HG03378 (cell line): ENCODE measurements around the gene ZNF20.
A peak's percentile ranks its signal among the peaks of the same experiment; 100 is the strongest.

ENCODE experiments used
- ATAC-seq: cut with Tn5 transposase; IDR thresholded peaks from one replicate; pipeline ENCODE4 v1.9.1; 2021; ENCODE audit warnings: mild to moderate bottlenecking, moderate library complexity; ENCODE audit not compliant: unreplicated experiment

The ZNF20 gene

DNA sequence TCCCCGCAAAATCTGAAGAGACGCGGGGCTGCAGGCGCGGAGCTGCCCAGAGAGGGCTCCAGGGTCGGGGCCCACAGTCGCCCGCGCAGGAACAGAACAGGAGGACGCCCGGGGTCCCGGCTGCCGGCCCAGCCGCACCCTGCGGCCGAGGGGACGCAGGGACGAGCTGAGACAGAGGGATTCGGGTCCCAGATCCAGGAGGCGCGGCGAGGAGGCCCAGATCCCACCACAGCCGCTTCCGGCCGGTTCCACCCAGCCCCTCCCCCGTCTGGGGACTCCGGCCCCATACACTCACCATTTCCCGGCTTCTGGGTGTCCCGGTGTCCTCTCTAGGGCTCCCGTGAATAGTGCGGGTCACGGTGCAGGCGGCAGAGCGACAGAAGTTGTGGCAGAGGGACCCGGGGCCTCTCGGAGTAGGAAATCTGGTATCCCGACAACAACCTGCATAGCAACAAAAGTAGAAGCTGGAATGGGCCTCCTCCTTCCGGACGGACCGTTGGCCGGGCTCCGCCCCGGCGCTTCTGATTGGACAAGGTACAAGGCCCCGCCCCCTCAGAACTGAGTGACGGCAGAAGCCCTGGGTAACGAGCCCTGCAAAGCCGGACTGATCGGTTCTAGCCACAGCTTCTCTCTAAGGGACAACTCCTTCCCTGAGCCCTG is at the start of gene ZNF20:
Gene ZNF20 (minus strand): TSS at position 466 of the 660 bp plus-strand sequence. CDS start 168 bp downstream, at position 298.
- peak; percentile 67 for ATAC-seq

DNA sequence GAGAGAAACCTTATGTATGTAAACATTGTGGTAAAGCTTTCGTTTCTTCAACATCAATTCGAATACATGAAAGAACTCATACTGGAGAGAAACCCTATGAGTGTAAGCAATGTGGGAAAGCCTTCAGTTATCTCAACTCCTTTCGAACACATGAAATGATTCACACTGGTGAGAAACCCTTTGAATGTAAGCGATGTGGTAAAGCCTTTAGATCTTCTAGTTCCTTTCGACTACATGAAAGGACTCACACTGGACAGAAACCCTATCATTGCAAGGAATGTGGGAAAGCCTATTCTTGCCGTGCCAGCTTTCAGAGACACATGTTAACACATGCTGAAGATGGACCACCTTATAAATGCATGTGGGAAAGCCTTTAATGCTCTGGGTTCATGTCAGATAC is 47.5 kb upstream of the ZNF20 start:
- no peak for ATAC-seq

DNA sequence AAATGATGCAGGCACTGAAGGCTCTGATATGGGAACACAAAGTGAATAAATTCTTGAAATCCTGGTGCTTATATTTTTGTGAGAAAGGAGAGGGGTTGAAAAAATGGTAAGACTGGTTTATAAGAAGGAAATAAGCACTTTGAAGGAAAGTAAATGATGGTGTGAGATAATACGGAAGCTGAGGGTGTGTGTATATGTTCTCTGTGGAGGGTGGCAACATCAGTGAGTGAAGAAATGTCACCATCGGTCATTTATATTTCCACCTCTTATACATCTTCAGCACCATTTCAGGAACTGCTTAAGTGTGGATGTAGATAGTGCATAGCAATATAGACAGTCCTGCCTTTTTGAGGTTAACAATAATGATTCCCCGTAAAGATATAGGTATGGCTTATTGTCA is 40.2 kb upstream of the ZNF20 start:
- ATAC-seq, result no peak

DNA sequence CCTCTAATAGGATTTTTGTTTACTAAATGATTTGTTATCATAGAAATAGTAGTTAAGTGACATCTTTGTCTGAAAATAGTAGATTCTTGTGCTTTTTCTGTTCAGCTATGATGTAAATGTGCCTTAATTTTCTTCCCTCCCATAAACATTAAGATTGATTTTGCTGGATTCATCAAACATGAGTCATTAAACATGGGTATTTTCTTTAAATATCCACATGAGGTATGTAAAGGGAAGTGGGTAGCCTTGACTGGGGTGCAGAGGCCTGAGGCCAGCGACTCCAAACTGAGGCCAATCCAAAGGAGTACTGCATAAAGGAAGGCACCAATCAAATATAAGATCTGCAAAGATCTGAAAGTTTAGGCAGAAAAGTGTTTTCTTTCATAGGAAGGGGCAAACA is 26.5 kb upstream of the ZNF20 start:
- ATAC-seq, result no peak

DNA sequence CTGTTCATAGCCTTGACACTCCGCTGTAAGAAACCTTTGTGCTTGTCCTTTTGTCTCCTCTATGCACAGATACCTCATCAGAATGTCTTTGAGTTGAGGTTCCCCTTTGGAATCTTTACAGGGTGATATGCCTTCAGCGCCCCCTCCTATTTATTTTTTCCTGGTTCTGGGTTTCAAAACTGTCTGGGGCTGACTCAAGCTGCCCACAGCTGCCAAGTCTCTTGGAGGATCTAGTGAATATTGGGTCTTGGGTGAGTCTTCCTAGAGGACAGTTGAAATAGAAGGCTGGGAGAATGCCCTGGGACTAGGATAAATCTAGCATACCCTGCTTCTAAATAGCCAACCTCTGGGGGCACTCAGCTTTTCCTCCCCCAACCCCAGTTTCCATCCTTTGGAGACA is 23.7 kb upstream of the ZNF20 start:
- no peak for ATAC-seq

DNA sequence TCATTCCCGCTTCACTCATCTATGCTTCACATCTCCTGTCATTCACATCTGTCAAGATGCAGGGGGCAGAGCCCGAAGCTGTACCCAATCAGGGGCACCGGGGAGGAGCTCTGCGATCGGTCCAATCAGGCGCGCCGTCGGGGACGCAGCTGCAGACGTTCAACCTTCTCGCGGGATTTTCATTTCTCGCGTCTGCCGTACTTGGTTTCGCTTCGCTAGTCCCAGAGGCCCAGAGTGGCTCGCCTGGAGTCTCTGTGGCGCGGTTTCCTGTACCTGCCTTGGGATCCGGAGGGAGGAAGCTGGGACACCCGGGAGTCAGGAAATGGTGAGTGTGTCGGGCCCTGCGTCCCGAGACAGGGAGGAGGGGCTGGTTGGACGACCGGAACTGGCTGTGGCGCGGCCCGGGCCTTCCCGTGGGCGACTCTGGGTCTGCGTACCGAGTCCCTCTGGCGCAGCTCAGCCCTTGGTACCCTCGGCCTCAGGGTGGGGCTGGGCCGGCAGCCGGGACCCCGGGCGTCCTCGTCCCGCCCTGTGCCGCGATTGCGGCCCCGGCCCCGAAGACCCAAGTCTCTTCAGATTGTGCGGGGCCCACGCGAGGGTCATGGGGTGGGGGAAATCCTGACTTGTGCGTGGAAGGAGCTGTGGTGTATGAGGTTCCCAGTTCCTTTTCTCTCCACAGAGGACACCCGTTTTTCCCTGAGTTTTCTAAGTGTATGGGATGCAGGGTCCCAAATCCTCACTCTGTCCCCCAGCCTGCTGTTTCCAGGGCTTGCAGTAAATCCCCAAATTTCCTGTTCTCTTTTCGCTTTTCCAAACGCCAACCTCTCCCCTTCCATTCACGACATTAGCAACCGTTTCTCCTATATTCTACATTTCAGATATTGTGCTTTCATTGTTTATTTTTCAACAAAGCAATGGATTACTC is 23.0 kb upstream of the ZNF20 start, which contains the start of gene ZNF136:
Gene ZNF136 (plus strand): TSS at position 215 of the 925 bp plus-strand sequence. CDS start 108 bp downstream, at position 323.
- peak; percentile 84 for ATAC-seq

DNA sequence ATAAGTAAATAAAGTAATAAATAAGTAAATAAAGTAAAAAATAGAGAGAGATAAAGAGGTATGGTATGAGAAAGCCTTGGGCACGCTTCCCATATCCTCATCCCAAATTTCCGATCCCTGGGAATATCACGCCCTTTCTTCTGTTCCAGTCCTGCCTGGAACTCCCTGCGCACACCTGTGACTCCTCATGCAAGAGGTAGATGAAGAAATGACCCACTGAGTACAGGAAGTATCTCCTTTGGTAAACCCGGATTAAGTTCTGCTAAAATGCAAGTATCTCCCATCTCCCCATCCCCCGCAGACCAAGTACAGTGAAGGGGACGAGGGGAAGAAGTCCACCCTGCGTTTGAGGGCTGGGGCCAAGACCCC is 22.3 kb upstream of the ZNF20 start:
- peak; percentile 16 for ATAC-seq

DNA sequence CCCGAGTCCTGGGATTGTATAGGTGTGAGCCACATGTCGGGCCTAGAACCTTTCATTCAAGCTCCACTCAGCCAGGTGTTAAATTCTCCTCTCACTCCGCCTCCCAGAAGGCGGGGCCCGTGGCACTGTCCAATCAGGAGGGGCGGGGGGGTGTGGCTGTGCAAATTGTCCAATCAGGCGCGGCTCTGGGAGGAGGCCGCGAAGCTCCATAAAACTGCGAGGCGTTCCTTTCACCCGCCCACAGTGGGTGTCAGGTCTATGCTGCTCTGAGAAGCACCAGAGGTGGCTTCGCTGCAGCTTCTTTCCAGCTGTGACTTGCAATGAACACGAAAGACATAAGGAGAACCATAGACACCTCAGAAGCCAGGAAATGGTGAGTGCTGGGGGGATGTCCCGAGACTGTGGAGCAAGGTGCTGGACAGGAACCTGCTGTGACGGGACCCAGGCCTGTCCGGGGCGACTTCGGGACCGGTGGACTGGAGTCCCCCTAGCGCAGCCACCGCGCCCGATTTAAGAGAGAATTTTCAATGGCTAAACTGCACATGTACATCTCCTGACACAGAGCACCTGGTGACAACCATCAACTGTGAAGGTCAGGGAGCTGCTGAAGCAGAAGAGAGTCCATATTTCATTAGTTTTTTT is 19.7 kb upstream of the ZNF20 start:
- no peak for ATAC-seq

DNA sequence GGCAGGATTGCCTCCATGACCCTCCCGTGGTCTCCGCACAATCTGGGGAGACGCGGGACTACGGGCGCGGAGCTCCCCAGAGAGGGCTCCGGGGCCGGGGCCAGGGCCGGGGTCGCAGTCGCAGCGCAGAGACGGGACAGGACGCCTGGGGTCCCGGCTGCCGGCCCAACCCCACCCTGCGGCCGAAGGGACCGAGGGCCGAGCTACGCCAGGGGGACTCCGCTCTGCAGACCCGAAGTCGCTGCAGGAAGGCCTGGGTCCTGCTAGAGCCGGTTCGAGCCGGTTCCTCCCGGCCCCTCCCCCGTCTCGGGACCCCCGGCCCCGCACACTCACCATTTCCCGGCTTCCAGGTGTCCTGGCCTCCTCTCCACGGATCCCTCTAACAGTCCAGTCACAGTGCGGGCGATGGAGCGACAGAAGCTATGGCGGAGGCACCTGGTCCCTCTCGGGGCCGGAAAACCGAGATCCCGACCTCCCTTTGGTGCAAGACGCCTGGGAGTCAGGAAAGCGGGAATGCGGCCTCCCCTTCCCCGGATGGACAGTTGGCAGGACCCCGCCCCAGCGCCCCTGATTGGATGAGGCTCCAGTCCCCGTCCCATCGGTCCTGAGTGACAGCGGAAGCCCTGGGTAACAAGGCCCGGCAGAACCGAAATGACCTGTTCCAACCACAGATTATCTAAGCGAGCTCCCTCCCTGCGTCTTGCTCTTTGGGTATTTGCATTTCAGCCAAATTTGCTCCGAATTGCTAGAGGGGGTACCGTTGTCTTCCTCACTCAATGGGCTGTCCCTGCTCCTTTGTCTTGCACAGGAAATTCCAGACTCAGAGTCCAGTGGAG is 16.3 kb upstream of the ZNF20 start, which contains the start of gene ZNF625:
Gene ZNF625 (minus strand): TSS at position 512 of the 836 bp plus-strand sequence. CDS start 176 bp downstream, at position 336.
- no peak for ATAC-seq

DNA sequence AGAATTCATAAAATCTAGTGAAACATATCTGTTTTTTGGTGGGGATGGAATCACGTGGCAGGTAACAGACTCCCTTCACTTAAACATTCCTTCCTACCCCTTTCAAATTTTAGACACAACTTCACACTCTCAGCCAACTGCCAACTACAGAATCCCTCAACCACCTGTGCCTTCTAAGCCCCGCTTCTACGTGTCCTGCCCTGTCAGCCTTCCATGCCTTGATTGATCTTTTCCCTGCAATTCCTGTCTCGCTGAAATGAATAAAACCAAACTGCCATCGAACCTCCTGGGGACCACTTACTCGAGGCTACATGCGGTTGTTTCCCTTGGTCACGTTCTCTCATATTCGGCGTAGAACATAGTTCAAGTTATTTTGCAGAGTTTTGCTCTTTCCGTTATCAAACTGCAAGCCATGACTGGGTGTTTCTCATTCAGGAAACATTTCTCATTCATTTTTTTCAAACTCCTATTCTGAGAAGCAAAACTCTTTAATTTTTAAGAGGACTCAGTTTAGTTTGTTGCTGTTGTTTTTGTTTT is 15.2 kb upstream of the ZNF20 start:
- ATAC-seq, result no peak

DNA sequence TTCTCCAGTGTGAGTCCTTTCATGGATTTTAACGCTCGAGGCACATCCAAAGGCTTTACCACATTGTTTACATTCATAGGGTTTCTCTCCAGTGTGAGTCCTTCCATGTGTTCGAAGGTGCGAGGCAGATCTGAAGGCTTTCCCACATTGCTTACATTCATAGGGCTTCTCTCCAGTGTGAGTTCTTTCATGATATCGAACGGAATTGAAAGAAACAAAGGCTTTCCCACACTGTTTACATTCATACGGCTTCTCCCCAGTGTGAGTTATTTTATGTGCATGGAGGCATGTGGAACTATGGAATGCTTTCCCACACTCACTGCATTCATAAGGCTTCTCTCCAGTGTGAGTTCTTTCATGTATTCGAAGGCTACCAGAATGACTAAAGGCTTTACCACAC is 5.2 kb upstream of the ZNF20 start:
- no peak for ATAC-seq

DNA sequence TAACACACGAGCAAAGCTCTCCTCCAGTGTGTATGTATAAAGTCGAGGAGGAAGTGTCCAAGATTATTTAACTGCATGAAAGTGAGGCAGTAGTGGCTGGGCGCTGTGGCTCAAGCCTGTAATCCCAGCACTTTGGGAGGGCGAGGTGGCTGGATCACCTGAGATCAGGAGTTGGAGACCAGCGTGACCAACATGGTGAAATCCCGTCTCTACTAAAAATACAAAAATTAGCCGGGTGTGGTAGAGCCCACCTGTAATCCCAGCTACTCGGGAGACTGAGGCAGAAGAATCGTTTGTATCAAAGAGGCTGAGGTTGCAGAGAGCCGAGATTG is 1.2 kb upstream of the ZNF20 start:
- ATAC-seq, result no peak

DNA sequence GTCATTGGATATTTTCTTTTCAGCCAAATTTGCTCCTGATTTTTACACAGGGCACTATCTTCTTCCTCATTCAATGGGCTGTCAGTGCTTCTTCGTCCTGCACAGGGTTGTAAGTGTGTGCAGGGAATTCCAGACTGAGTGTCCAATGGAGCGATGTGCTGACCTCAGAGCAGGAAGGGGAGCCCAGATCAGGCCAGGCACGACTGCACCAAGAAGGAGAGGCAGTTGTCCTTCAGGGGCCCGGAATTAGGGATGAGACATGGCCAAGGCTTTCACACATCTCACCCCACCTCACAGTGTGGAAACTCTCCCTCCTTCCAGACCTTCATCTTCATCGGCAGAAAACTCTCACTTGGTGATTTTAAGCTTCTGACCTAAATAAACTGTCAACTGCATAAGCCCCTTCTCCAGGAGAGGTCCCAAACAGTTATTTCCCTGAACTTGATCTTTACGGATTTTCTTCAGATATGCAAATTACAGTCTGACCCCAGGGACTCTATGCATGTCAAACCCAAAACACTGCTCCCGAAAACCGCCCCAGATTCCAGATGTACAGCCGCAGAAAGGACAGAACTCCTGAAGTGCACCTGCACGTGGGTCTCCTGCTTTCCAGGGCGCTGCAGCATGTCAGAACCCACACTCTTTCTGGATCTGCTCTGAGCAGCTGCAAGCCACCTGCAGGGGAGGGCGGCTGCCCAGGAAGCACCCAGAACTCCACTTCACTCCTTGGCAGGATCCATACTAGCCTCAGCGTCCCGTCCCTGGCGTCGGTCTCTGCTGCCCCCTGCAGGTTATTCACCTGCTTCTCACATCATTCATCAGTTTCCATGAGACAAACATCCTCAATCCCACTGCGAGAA is 625 bp upstream of the ZNF20 start:
- ATAC-seq, result peak; percentile 36

DNA sequence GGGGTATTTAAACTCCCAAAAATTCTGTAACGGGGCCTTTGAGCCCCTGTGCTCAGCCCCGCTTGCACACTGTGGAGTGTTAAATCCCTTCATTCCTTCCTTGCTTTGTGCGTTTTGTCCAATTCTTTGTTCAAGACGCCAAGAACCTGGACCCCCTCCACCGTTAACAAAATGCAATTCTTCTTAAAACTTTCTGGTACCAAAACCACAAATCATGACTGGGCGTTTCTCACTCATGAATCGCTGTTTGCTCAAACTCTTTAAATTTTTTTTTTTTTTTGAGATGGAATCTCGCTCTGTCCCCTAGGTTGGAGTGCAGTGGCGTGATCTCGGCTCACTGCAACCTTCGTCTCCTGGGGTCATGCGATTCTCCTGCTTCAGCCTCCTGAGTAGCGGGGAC is 881 bp downstream of the ZNF20 start:
- no peak for ATAC-seq

DNA sequence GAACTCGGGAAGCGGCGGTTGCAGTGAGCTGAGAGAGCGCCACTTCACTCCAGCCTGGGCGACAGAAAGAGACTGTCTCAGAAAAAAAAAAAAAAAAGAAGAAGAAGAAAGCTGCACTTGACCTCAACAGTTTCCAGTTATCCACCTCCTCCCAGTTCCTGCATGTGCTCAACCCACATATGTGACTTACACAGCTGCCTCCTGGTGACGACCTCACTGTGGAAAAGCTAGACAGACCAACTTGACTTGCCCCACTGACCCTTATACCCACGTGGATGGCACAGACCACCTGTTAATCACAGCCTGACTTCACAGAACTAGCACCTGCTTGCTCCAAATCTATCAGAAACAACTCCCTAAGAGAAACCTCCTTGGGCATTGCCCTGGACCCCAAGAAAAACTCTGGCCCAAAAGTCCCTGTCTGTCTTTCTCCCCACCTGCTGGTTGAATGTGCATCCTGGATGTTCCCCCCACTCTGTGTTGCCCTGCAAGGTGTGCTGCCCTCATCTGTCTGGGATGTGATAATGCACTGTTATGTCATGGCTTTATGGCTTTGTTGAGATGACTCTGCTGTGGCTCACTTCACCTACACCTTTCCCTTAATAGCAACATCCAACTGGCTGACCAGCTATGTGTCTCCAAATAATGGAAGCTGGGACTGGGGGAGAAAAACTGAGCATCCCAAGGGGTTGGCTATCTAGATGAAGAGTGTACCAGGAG is 2.8 kb downstream of the ZNF20 start:
- no peak for ATAC-seq

DNA sequence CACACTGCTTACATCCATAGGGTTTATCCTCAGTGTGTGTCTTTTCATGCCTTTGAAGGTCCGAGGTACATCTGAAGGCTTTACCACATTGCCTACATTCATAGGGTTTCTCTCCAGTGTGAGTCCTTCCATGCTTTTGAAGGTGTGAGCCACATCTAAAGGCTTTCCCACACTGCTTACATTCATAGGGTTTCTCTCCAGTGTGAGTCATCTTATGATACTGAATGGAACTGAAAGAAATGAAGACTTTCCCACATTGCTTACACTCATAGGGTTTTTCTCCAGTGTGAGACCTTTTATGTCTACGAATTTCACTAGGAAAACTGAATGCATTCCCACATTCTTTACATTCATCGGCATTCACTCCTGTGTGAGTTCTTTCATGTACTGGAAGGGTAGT is 7.1 kb downstream of the ZNF20 start:
- no peak for ATAC-seq

DNA sequence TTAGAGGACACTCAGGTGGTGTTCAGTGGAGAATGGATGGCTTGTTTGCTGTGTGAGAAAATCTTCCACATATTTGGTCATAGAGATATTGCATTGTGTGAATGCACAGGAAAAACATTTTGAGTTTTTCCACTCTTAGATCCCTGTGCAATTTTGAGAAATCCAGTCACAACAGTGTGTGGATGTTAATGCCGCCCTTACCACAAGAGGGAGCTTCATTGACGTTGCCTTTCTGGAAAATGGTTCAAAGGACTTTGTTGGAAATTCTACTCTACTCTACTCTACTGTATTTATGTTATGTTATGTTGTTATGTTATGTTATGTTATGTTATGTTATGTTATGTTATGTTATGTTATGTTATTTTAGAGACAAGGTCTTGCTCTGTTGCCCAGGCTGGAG is 13.4 kb downstream of the ZNF20 start:
- ATAC-seq, result no peak

DNA sequence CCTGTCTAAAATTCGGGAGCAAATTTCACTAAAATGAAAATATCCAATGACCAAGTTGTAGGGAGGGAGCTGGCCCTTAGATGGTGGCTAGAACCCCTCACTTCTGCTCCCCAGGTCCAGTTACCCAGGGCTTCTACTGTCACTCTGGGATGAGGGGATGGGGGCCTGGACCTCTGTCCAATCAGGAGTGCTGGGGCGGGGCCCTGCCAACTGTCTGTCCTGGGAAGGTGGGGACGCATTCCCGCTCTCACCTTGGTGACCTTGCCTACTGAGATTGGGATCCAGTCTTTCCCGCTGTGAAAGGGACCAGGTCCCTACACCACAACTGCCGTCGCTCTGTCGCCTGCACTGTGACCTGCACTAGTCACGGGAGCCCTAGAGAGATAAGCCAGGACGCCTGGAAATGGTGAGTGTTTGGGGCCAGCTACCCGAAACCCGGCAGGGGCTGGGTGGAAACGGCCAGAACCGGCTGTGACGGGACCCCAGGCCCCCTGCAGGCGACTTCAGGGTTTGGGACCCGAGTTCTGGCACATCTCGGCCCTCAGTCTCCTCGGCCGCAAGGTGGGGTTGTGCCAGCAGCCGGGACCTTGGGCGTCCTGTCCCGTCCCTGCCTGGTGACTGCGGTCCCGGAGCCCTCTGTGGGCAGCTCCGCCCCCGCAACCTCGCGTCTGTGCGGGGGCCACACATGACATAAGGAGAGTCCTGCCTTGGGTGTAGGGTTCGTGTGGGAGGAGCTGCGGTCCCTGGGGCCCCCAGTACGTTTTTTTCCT is 22.8 kb downstream of the ZNF20 start:
- ATAC-seq, result no peak
